PC-9 (cell line): ENCODE results near the gene FAM78B.

Experiments
- CTCF ChIP-seq: fragments of 200-600 bp; sonication (generic); conservative IDR thresholded peaks from 2 replicates; pipeline ENCODE4 v1.6.1; 2017; ENCODE audit warnings: mixed run types, antibody characterized with exemption, mild to moderate bottlenecking, moderate library complexity
- EZH2 ChIP-seq: fragments of 200-600 bp; sonication (generic); IDR thresholded peaks from 2 replicates; pipeline ENCODE4 v1.8.0; 2017; ENCODE audit warnings: antibody characterized with exemption, low read depth

DNA sequence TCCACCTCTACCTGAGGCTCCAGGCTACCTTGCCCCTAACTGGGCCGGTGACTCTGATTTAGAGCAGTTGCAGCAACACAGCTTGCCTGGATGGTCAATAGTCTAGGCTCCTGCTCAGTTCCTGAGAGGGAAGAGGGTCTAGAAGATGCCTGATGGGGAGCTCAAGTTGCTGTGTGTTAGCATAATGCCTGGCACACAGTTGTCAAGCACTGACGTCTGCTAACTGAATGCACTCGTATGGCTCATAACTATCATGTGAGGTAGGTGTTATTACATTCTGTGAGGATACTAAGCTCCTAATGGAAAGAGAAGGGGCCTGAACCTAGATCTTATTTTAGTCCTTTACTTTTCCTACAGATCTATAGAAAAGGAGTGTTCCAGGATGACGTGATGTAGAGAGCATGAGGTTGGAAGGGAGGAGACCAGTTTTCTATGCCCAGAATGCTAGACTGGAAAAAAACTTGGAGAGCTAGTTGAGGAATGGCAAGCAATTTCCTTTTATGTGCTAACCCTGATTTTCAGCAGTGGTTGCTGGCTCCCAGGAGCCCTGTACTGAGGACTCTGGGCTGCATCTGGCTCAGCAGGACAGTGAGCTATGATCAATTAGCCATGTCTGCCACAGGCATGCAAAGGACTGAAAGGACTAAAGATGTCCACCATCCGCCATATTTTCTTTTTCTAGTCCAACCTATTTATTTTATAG, 30.0 kb downstream of the FAM78B start:
- no peak for TF ChIP-seq CTCF
- TF ChIP-seq EZH2, result no peak
